ENCODE data around the gene CORO2A.

DNA sequence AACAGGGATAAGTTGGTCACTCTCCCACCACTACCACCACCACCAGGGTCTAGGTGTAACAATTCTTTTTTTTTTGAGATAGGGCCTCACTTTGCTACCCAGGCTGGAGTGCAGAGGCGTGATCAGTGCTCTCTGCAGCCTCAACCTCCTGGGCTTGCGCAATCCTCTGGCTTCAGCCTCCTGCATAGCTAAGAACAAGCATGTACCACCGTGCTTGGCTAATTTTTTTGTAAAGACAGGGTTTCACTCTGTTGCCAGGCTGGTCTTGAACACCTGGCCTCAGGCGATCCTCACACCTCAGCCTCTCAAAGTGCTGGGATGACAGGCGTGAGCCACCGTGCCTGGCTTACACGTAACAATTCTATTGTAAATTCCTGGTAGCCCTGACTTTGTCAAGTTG is 27.5 kb downstream of the CORO2A start:
- TF ChIP-seq CTCF (conservative IDR thresholded peaks at IDR 0.05; ENCODE audit: low read depth, low read length) (no peak), POLR2A (IDR thresholded peaks at IDR 0.05; ENCODE audit: low read depth, low read length) (no peak), RCOR1 (IDR thresholded peaks at IDR 0.05; ENCODE audit: insufficient replicate concordance, low read length) (no peak), RFX5 (IDR thresholded peaks at IDR 0.05; ENCODE audit: low read depth, low read length) (no peak)

Measured in IMR-90 (cell line).